Muscle layer of colon (tissue), 2 donors: ENCODE data around the gene DDX47.

Source experiments
- H3K27ac ChIP-seq: one replicate; pipeline ENCODE4 v1.7.0; 2013; ENCODE audit warnings: low read depth, mild to moderate bottlenecking, low read length, moderate library complexity
- H3K27me3 ChIP-seq, 2 donors: one replicate each; pipeline ENCODE4 v1.7.0; 2013; ENCODE audit warnings: low read length in 2 of 2, mild to moderate bottlenecking in 2 of 2; ENCODE audit not compliant: insufficient read depth in 2 of 2, control insufficient read depth in 1 of 2
- H3K36me3 ChIP-seq: one replicate; pipeline ENCODE4 v1.7.0; 2013; ENCODE audit warnings: mild to moderate bottlenecking, low read length; ENCODE audit not compliant: insufficient read depth
- H3K4me1 ChIP-seq: one replicate; pipeline ENCODE4 v1.7.0; 2013; ENCODE audit warnings: mild to moderate bottlenecking, low read length; ENCODE audit not compliant: insufficient read depth
- H3K4me3 ChIP-seq, 2 donors: one replicate each; pipeline ENCODE4 v1.7.0; 2013; ENCODE audit warnings: low read length in 2 of 2, low read depth in 1 of 2, mild to moderate bottlenecking in 1 of 2, moderate library complexity in 1 of 2
- H3K9ac ChIP-seq: one replicate; pipeline ENCODE4 v1.7.0; 2013; ENCODE audit warnings: low read length
- H3K9me3 ChIP-seq: one replicate; pipeline ENCODE4 v1.7.0; 2013; ENCODE audit warnings: mild to moderate bottlenecking, low read length
- donor health status: abdominal sarcoma.
- donor health status: Adenocarcinoma of cecum.

Gene DDX47

DNA sequence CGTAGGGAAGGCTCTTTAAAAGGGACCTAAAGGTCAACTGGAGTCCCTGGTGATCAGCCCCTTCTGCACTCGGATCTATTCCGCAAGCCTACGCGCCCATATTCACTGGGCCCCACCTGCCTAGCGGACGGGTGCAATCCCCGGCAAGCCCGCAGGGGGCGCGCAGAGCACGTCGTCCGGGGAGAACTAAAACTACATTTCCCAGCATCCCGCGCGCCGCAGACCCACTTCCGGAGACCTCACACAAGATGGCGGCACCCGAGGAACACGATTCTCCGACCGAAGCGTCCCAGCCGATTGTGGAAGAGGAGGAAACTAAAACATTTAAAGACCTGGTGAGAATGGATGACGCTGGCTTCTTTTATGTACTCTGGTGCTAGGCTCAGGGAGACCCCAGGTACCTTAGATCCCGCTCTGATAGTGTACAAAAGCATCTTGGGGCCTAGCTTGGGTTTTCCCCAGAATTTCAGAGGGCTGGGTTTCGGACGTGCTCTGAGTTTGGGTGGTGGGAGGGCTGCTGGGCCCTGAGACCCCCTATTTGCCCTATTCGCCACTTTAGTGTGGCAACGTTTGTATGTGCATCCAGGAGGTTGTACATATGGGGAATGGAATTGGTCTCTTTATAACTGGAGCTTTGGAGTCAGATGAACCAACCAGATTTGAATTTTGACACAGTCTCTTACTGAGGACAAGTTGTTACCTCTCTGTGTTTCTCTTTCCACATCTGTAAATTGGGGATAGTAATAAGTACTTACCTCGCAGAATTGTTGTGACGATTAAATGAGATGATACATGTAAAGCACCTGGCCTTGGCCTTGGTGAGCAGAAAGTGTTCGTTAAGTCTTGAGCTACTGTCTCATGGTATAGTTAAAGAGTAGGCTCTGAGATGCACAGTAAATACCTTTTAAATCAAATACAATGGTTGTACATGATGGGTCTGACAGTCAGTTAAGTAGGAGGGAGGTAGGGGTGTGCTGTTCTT, at the start of gene DDX47:
Gene DDX47 (plus strand): TSS at position 227 of the 982 bp plus-strand sequence. CDS start 22 bp downstream, at position 249.
- H3K4me1 ChIP-seq = peaks cover 23% of the 10 kb centered on the region
- H3K9ac ChIP-seq = peak within 1 kb of the TSS; percentile 95

GRCh38 chr12:12764824-12765223, 48.3 kb upstream of the DDX47 start:
- no peaks in the 10 kb centered on the region for H3K4me1 ChIP-seq
- no peaks in the 10 kb centered on the region for H3K27me3 ChIP-seq
- no peak overlapping the region for H3K4me3 ChIP-seq
- no peaks in the 10 kb centered on the region for H3K9me3 ChIP-seq
- H3K27ac ChIP-seq = no peak overlapping the region
- no peak overlapping the region for H3K9ac ChIP-seq
- H3K36me3 ChIP-seq = no peaks in the 10 kb centered on the region

More for the DNA sequence above, at the start of gene DDX47:
- Histone ChIP-seq H3K36me3 (no peaks in the 10 kb centered on the region), H3K9me3 (no peaks in the 10 kb centered on the region), H3K27ac (peak within 1 kb of the TSS; percentile 85), H3K27me3 (no peaks in the 10 kb centered on the region), H3K4me3 (peak within 1 kb of the TSS; percentile 98 to 99)

DNA sequence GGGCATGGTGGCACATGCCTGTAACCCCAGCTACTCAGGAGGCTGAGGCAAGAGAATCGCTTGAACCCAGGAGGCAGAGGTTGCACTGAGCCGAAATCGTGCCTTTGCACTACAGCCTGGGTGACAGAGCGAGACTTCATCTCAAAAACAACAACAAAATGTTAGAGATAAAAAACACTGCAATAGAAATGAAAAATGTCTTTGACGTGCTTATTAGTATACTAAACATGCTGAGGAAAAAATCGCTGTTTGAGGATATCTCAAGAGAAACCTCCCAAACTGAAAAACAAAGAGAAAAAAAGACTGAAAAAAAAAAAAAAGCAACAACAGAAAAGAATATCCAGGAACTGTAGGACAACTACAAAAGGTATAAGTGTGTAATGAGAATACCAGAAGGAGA, 42.9 kb upstream of the DDX47 start:
- Histone ChIP-seq H3K9ac (no peak overlapping the region), H3K4me3 (no peak overlapping the region), H3K27me3 (no peaks in the 10 kb centered on the region), H3K9me3 (no peaks in the 10 kb centered on the region), H3K4me1 (no peaks in the 10 kb centered on the region), H3K36me3 (no peaks in the 10 kb centered on the region), H3K27ac (no peak overlapping the region)

DNA sequence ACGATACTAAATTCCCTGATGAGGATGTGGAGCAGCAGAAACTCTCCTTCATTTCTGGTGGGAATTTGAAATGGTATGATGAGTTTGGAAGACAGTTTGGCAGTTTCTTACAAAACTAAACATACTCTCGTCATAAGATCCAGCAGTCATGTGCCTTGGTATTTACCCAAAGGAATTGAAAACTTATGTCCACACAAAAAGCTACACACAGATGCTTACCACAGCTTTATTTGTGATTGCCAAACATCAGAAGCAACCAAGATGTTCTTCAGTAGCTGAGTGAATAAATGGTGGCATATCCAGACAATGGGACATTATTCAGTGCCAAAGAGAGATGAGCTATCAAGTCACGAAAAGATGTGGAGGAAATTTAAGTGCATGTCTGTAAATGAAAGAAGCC, 38.4 kb upstream of the DDX47 start:
- H3K4me1 ChIP-seq = no peaks in the 10 kb centered on the region
- no peak overlapping the region for H3K9ac ChIP-seq
- H3K27ac ChIP-seq = no peak overlapping the region
- H3K36me3 ChIP-seq = no peaks in the 10 kb centered on the region
- H3K4me3 ChIP-seq = no peak overlapping the region
- no peaks in the 10 kb centered on the region for H3K27me3 ChIP-seq
- no peaks in the 10 kb centered on the region for H3K9me3 ChIP-seq

GRCh38 chr12:12776261-12776660, 36.9 kb upstream of the DDX47 start:
- Histone ChIP-seq H3K9ac (no peak overlapping the region), H3K9me3 (no peaks in the 10 kb centered on the region), H3K4me3 (no peak overlapping the region), H3K4me1 (no peaks in the 10 kb centered on the region), H3K36me3 (no peaks in the 10 kb centered on the region), H3K27ac (no peak overlapping the region), H3K27me3 (no peaks in the 10 kb centered on the region)

DNA sequence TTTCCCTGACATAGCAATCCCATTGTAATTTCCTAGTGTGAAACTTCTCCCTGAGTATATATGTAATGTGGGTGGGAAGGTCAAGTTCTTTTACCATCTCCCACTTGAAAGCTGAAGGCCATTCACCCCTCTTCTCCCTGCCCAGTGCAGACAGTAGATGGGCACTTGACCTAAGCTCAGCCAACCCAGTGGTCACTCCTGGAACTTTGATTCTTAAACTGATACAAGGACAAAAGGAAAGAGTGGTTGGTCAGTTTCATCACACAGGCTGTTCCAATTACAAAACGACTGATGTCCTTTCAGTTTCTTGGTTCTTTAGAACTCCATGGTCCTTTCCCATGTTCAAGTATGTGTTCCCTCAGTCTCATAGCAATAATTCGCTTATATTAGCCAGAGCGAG, 36.1 kb upstream of the DDX47 start:
- Histone ChIP-seq H3K27ac (no peak overlapping the region), H3K9ac (no peak overlapping the region), H3K36me3 (no peaks in the 10 kb centered on the region), H3K4me3 (no peak overlapping the region), H3K27me3 (no peaks in the 10 kb centered on the region), H3K4me1 (no peaks in the 10 kb centered on the region), H3K9me3 (no peaks in the 10 kb centered on the region)

- Histone ChIP-seq H3K27ac (no peak overlapping the region), H3K9me3 (no peaks in the 10 kb centered on the region), H3K9ac (no peak overlapping the region), H3K36me3 (no peaks in the 10 kb centered on the region), H3K4me3 (no peak overlapping the region), H3K4me1 (no peaks in the 10 kb centered on the region), H3K27me3 (no peaks in the 10 kb centered on the region)
These were observed 34.1 kb upstream of the DDX47 start for GRCh38 chr12:12779007-12779406.

- no peaks in the 10 kb centered on the region for H3K4me1 ChIP-seq
- H3K4me3 ChIP-seq = no peak overlapping the region
- H3K9ac ChIP-seq = no peak overlapping the region
- H3K27ac ChIP-seq = no peak overlapping the region
- no peaks in the 10 kb centered on the region for H3K36me3 ChIP-seq
- no peaks in the 10 kb centered on the region for H3K9me3 ChIP-seq
- H3K27me3 ChIP-seq = no peaks in the 10 kb centered on the region
These were observed 33.6 kb upstream of the DDX47 start for GRCh38 chr12:12779529-12779928.

DNA sequence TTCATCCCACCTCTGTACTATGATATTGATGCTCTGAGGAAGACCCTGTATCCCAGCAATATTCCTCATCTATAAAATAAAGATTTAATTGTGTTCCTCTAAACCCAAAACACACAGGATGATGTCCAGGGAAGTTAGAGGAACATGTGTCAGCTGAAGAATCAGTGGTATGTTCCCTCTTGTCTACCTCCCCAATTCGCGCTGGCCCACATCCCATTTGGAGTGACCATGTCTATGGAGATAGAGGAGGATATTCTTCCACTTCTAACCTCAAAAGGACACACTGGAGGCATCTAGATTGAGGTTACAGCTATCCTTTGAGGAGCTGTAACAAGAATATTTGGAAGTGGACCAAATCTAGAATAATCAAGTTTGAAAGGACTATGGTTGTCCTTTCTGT, 29.0 kb upstream of the DDX47 start:
- H3K4me1 ChIP-seq = peaks cover 15% of the 10 kb centered on the region
- no peak overlapping the region for H3K9ac ChIP-seq
- no peaks in the 10 kb centered on the region for H3K36me3 ChIP-seq
- no peaks in the 10 kb centered on the region for H3K9me3 ChIP-seq
- H3K27ac ChIP-seq = no peak overlapping the region
- H3K4me3 ChIP-seq = no peak overlapping the region
- no peaks in the 10 kb centered on the region for H3K27me3 ChIP-seq

DNA sequence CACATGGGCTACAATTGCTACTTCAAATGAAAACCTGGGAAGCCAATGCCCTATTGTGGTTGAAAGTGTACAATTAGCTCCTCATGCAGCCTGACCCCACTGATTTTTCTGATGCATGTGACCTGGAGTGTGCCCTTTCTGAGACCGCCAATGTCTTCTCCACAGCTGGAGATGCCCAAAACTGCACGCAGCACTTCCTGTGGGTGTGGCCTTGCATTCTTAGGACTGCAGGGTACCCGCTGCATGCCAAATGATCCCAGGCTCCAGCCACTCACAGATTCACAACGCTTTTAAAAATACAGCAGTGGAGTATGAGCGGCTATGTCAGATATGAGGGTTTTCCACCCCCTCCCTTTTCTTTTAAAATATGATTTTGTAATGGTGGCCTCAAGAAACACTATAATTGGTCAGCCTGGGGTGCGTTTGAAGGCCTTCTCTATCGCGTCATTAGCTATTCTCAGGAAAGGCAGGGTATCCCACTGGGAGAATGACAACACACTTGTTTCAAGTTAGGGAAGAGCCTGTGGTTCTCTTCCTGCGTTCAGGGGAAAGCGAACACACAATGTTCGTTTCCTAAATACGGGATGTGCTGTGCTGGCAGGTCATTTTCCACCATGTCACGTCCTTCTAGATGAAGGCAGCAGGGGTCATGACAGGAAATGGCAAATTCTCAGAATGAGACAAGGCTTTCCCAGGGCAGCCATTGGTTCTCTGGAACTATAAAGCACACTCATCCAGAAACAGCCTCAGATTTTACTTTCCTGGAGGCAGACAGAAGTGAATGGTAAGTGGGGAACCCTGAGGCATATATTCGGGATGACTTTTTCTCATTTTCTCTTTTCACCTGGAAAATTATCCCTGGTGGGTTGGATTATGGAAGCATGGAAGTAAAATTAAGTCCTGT, 28.0 kb upstream of the DDX47 start, which contains the start of gene APOLD1:
Gene APOLD1 (plus strand): TSS at position 749 of the 904 bp plus-strand sequence. CDS start 33 bp downstream, at position 782.
- Histone ChIP-seq H3K4me3 (peak within 1 kb of the TSS in 1 of 2 donors; percentile 75), H3K27ac (peak within 1 kb of the TSS; percentile 97), H3K4me1 (peaks cover 15% of the 10 kb centered on the region), H3K9me3 (no peaks in the 10 kb centered on the region), H3K36me3 (no peaks in the 10 kb centered on the region), H3K9ac (peak within 1 kb of the TSS; percentile 27), H3K27me3 (no peaks in the 10 kb centered on the region)

GRCh38 chr12:12786351-12786705, 26.8 kb upstream of the DDX47 start:
- H3K27me3 ChIP-seq = no peaks in the 10 kb centered on the region
- peak overlapping the region; percentile 97 for H3K27ac ChIP-seq
- no peaks in the 10 kb centered on the region for H3K9me3 ChIP-seq
- H3K4me3 ChIP-seq = peak overlapping the region; percentile 68 to 75
- no peaks in the 10 kb centered on the region for H3K36me3 ChIP-seq
- peak overlapping the region; percentile 27 for H3K9ac ChIP-seq
- H3K4me1 ChIP-seq = peaks cover 17% of the 10 kb centered on the region
